SU-DHL-6 (cell line): ENCODE results near the gene AQP6.

Experiments
- EZH2phosphoT487 ChIP-seq: fragments of 200-600 bp; sonication (generic), shearing (Covaris generic); conservative IDR thresholded peaks from 2 replicates; pipeline ENCODE4 v1.6.1; 2018; ENCODE audit warnings: mild to moderate bottlenecking, antibody characterized with exemption, low read length, moderate library complexity, mixed read lengths
- TF ChIP-seq, protein P1 (sequence below): fragments of 200-600 bp; sonication (generic); IDR thresholded peaks from one replicate; pipeline ENCODE4 v1.5.1; 2017; ENCODE audit warnings: antibody characterized with exemption, mild to moderate bottlenecking, low read length, moderate library complexity; ENCODE audit not compliant: insufficient read depth, poor library complexity, severe bottlenecking

DNA sequence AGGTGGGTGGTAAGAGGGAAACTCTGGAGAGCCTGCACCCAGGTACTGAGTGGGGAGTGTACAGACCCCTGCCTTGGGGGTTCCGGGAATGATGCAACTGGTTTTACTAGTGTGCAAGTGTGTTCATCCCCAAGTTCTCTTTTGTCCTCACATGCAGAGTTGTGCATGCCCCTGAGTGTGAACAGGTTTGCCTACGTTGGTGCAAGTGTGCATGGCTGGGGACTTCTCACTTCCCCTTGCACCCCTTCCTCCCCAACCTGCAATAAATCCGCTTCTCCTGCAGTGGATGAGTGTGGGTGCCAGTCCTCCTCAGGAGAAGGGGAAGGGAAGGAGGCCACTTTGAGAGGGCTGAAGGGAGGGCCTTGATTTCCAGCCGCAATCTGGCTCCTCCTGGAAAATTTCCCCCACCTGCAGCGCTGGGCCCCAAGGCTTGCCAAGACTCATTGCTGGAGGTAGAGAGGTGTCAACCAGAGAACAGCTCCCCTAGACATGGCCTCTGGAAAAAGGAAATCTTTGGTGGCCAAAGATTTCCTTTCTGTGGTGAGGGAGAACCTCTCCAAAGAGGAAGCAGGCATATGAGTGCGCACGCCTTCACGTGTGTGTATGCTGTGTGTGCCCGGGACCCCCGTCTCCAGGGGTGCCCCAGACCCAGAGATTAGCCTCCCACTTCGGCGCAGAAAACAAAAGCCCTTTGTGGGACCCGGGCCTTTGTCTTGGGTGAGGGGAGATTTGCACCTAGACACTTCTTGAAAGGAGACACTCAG lies 16.7 kb upstream of the AQP6 start:
- TF ChIP-seq, protein P1, sequence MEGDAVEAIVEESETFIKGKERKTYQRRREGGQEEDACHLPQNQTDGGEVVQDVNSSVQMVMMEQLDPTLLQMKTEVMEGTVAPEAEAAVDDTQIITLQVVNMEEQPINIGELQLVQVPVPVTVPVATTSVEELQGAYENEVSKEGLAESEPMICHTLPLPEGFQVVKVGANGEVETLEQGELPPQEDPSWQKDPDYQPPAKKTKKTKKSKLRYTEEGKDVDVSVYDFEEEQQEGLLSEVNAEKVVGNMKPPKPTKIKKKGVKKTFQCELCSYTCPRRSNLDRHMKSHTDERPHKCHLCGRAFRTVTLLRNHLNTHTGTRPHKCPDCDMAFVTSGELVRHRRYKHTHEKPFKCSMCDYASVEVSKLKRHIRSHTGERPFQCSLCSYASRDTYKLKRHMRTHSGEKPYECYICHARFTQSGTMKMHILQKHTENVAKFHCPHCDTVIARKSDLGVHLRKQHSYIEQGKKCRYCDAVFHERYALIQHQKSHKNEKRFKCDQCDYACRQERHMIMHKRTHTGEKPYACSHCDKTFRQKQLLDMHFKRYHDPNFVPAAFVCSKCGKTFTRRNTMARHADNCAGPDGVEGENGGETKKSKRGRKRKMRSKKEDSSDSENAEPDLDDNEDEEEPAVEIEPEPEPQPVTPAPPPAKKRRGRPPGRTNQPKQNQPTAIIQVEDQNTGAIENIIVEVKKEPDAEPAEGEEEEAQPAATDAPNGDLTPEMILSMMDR, result no peak
- no peak for TF ChIP-seq EZH2phosphoT487
